GM18502 (cell line): ENCODE measurements around the gene ACAD10.
"Not testable (repeated sequence)": the region's sequence is repeated elsewhere in the genome, so short reads cannot be mapped to it uniquely, and the experiment has no call there.

Experiments used
- ATAC-seq: cut with Tn5 transposase; IDR thresholded peaks from one replicate; pipeline ENCODE4 v1.9.1; 2021; ENCODE audit warnings: mild to moderate bottlenecking; ENCODE audit not compliant: unreplicated experiment, poor library complexity

The ACAD10 gene

DNA sequence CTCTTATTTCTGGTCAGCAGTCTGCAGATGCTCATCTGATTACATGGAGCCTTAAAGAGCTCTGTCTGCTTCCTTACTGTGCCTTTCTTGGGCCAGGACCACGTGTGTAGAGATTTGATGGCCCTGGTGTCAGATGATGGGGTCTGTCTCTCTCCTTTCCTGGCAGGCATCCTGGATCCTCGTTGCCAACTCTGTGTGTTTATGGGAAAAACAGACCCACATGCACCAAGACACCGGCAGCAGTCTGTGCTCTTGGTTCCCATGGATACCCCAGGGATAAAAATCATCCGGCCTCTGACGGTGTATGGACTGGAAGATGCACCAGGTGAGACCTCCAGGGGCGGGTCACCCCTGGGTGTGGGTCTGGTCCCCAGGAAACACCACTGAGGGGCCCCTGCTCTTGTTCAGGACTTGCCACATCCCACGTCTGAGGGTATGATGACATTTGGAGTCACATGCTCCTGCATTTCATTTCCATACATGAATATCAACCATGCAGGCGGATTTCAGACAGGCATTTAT lies 62.4 kb downstream of the ACAD10 start:
- ATAC-seq = no peak

- no peak for ATAC-seq
Measured at GRCh38 chr12:111748867-111749266, 63.0 kb downstream of the ACAD10 start.

DNA sequence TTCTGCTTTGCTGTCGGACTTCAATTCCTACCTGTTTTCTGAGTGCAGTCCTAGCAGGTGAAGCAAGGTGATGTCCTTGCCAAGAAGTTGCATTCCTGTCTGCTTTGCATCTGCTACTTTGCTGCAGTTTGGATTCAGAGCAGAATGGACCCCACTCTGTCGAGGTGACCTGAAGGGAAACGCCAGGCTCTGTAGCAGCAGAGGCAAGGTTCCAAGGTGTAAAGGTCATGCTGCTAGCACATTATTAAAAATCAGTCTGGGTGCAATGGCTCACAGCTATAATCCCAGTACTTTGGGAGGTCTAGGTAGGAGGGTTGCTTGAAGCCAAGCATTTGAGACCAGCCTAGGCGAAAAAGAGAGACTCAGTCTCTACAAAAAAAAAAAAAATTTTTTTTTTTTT lies 63.5 kb downstream of the ACAD10 start:
- ATAC-seq = no peak

DNA sequence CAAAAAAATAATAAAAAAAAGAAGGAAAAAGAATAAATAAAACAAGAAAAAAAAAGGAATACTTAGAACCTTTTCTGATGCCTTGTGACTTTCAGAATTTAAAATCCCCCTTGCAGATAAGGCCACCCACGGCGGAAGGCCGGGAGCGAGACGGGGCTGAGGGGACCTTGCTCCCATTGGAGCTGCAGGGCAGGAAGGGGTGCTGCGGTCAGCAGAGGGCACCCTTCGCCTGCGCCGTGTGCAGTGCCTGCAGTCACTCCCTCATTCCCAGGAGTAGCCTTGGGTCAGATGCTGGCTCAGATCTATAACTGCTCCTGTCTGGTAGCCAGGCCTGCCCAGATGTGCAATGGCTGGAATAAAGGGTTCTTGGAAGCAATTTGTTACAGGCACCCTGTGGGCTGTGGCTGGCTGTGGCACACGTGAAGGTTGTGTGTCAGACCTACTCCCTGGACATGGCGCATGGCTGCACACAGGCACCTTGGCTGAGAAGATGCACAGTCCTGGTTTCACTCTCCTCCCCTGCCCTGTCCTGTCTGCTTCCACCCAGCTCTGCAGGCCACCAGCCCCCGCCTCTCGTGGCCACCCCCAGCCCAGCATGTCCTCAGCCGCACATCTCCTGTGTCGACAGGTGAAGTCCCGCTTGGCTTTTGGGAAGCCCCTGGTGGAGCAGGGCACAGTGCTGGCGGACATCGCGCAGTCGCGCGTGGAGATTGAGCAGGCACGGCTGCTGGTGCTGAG lies 67.5 kb downstream of the ACAD10 start:
- ATAC-seq = no peak

GRCh38 chr12:111754671-111755070 lies 68.8 kb downstream of the ACAD10 start:
- no peak for ATAC-seq

GRCh38 chr12:111756196-111756595 lies 70.3 kb downstream of the ACAD10 start:
- no peak for ATAC-seq

GRCh38 chr12:111756681-111757080 lies 70.8 kb downstream of the ACAD10 start:
- ATAC-seq = no peak

DNA sequence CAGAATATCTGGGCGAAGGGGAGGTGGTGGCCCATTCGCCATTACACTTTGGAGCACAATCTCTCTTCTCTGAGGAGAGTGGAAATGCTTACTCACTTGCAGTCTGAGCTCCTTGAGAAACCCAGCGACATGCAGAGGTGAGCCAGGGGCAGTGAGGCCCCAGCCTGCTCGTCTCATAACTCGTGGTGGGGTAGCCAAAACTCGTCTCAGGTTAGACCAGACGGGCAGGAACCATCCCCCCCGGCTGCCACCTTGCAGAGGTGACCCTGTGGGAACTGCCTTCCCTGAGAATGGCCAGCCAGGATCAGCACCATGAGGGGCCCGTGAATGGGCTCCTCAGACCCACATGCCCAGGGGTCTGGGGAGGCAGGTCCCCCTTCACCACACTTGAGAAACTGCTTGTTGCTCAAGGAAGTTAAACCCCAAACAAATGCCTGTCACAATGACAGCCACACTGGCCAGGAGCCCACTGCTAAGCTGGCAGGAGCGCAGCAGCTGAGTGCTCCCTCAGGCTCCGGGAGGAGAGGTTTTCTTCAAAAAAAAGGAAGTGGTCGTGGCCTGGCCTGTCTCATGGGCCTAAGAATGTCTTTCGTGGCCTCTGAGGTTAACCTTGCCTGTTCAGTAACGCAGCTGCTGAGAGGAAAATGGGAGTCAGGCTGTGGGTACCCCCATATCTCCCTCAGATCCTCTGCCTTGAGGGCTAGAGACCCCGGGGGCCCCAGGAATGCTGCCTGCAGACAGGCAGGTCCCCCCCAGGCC lies 71.7 kb downstream of the ACAD10 start:
- peak; percentile 53 for ATAC-seq

- peak; percentile 6 for ATAC-seq
Measured at GRCh38 chr12:111758120-111758561, 72.3 kb downstream of the ACAD10 start.

DNA sequence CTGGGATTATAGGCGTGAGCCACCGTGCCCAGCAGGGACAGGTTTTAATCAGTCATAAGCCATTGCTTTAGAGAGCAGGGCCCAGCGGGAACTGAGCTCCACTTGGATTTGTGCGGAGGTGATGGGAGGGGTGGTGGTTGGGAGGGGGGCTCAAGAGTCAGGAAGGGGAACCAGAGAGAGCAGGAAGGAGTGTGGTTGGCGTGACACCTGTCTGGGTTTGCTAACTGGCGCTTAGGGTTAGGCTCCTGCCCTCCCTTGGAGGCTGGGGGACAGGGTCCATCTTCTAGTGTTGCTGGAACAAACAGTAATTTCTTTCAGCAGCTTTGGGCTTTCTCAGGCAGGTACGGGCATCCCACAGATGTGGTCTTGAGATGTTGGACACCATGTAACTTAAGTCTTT lies 73.4 kb downstream of the ACAD10 start:
- no peak for ATAC-seq

- no peak for ATAC-seq
Measured at GRCh38 chr12:111759991-111760390, 74.1 kb downstream of the ACAD10 start.

GRCh38 chr12:111761099-111761498 lies 75.2 kb downstream of the ACAD10 start:
- no peak for ATAC-seq

DNA sequence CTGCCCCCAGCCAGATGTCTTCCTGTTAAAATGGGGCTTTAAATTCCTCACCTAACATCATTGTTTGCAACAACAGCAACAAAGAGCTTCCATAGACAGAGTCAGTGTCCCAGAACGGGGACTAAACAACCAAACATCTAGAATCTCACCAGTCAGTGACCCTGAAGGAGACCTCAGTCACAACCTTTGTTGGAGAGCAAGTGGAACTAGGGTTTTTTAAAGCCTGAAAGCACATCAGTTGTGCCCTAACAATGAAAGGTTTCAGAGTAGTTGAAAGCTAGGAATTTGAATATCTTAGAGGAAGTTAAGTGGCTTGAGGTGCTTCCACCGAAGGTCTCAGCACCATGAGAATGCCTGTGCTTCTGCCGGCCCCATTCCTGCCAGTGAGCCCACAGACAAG lies 75.9 kb downstream of the ACAD10 start:
- peak; percentile 28 for ATAC-seq

DNA sequence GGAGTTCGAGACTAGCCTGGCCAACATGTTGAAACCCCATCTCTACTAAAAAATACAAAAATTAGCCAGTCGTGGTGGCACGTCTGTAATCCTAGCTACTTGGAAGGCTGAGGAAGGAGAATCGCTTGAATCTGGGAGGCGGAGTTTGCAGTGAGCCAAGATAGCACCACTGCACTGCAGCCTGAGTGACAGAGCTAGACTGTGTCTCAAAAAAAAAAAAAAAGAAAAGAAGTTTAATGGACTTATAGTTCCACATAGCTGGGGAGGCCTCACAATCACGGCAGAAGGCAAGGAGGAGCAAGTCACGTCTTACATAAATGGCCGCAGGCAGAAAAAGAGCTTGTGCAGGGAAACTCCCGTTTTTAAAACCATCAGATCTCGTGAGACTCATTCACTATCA lies 77.7 kb downstream of the ACAD10 start:
- ATAC-seq = not testable (repeated sequence)

DNA sequence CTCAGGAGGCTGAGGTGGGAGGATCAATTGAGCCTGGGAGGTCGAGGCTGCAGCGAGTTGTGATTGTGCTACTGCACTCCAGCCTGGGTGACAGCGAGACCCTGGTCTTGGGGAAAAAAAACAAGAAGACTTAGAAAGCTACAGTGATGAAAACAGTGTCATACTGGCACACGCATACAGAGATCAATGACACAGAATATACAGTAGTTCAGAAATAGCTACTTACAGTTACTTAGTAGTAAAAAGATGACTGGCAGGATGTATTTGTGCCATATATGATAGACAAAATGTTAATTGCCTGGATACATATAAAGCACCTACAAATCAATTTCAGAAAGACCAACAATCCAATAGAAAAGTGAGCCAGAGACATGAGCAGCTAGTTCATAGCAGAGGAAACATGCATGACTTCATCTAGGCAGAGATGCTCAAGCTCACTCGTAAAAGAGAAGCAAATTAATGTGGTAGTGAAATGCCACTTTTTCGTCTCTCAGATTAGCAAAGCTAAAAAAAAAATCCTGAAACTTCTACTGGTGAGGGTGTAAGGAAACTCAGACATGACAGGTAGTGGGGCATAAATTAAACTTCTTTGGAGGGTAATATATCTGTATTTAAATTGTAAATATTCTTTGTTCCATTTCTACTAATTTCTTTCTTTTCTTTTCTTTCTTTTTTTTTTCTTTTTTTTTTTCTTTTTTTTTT lies 78.4 kb downstream of the ACAD10 start:
- no peak for ATAC-seq

GRCh38 chr12:111766608-111767361 lies 80.9 kb downstream of the ACAD10 start, which contains the start of gene ALDH2:
TSS of gene ALDH2 (plus strand) at chr12:111766933. CDS start at chr12:111766983, 50 bp downstream.
- peak; percentile 44 for ATAC-seq

GRCh38 chr12:111767362-111768158 lies 81.7 kb downstream of the ACAD10 start:
- ATAC-seq = no peak

GRCh38 chr12:111768159-111768895 lies 82.5 kb downstream of the ACAD10 start:
- ATAC-seq = no peak

DNA sequence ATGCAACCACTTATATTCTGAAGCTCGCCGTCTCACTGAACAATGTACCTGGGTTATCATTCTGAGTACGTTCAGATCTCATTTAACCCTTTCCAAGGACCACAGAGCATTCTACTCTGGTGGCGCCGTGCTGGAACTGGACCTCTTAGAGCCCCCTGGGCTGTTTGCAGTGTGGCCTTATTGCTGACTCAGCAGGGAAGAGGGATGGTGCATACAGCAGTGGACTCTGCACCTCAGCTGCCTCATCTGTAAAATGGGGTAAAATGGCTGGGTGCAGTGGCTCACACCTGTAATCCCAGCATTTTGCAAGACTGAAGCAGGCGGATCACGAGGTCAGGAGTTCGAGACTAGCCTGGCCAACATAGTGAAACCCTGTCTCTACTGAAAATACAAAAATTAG lies 83.7 kb downstream of the ACAD10 start:
- no peak for ATAC-seq
